WTC11 (cell line): Measurements from ENCODE around the gene SLX4.
"Not testable (repeated sequence)": the region's sequence is repeated elsewhere in the genome, so short reads cannot be mapped to it uniquely, and the experiment has no call there.

Source experiments
- ATF1 ChIP-seq: sonication (generic); formaldehyde crosslinking; IDR thresholded peaks from 2 replicates; pipeline ENCODE4 v1.8.1; 2023; ENCODE audit warnings: mild to moderate bottlenecking, moderate library complexity, missing genetic modification reagents
- CTCF ChIP-seq: fragments of 200-600 bp; IDR thresholded peaks from 2 replicates; pipeline ENCODE4 v1.8.0; 2022; ENCODE audit warnings: antibody characterized with exemption
- FOXP1 ChIP-seq: sonication (generic); formaldehyde crosslinking; IDR thresholded peaks from 2 replicates; pipeline ENCODE4 v1.8.0; 2022; ENCODE audit warnings: missing genetic modification reagents, mild to moderate bottlenecking, moderate library complexity, borderline replicate concordance
- IRF1 ChIP-seq: sonication (generic); formaldehyde crosslinking; IDR thresholded peaks from 2 replicates; pipeline ENCODE4 v1.8.0; 2023; ENCODE audit warnings: missing genetic modification reagents
- MLX ChIP-seq: sonication (generic); formaldehyde crosslinking; IDR thresholded peaks from 2 replicates; pipeline ENCODE4 v1.8.1; 2023; ENCODE audit warnings: mild to moderate bottlenecking, missing genetic modification reagents, moderate library complexity
- MXD4 ChIP-seq: fragments of 250-450 bp; sonication (Bioruptor Pico); IDR thresholded peaks from 2 replicates; pipeline ENCODE4 v1.8.0; 2021; ENCODE audit warnings: mild to moderate bottlenecking, moderate library complexity, borderline replicate concordance
- NFE2L1 ChIP-seq: sonication (generic); formaldehyde crosslinking; IDR thresholded peaks from 2 replicates; pipeline ENCODE4 v1.8.1; 2023; ENCODE audit warnings: missing genetic modification reagents
- NFYB ChIP-seq: sonication (generic); formaldehyde crosslinking; conservative IDR thresholded peaks from 2 replicates; pipeline ENCODE4 v1.8.0; 2022; ENCODE audit warnings: low read depth, missing genetic modification reagents
- NR3C1 ChIP-seq: sonication (generic); formaldehyde crosslinking; conservative IDR thresholded peaks from 2 replicates; pipeline ENCODE4 v1.8.1; 2023; ENCODE audit warnings: low read depth, mild to moderate bottlenecking, missing genetic modification reagents
- TEAD1 ChIP-seq: sonication (generic); formaldehyde crosslinking; IDR thresholded peaks from 2 replicates; pipeline ENCODE4 v1.8.0; 2022; ENCODE audit warnings: mild to moderate bottlenecking, missing genetic modification reagents
- TEAD4 ChIP-seq: sonication (generic); formaldehyde crosslinking; IDR thresholded peaks from 2 replicates; pipeline ENCODE4 v1.8.0; 2022; ENCODE audit warnings: mild to moderate bottlenecking, missing genetic modification reagents
- USF1 ChIP-seq: sonication (generic); formaldehyde crosslinking; IDR thresholded peaks from 2 replicates; pipeline ENCODE4 v1.8.0; 2022; ENCODE audit warnings: mild to moderate bottlenecking, missing genetic modification reagents
- ZNF263 ChIP-seq: sonication (generic); formaldehyde crosslinking; IDR thresholded peaks from 2 replicates; pipeline ENCODE4 v1.8.1; 2022; ENCODE audit warnings: low read depth, mild to moderate bottlenecking, moderate library complexity, missing genetic modification reagents

GRCh38 chr16:3656160-3656490, 44.7 kb upstream of the SLX4 start:
- TF ChIP-seq NFYB (CRISPR knock-in tag); IRF1; CTCF; NFE2L1 (CRISPR knock-in tag); MXD4 (CRISPR knock-in tag); ZNF263 (CRISPR knock-in tag); TEAD1 (CRISPR knock-in tag); USF1; NR3C1; MLX (CRISPR knock-in tag); TEAD4 (CRISPR knock-in tag); FOXP1 (CRISPR knock-in tag); ATF1 (CRISPR knock-in tag): not testable (repeated sequence)
